IPS-18c (cell line): Measurements from ENCODE around the gene KLF5.
A peak's percentile ranks its signal among the peaks of the same experiment; 100 is the strongest.
"Not testable (repeated sequence)": the region's sequence is repeated elsewhere in the genome, so short reads cannot be mapped to it uniquely, and the experiment has no call there.

Experiments
- H3K4me3 ChIP-seq: 2 replicates; pipeline ENCODE4 v1.7.0; 2013; ENCODE audit warnings: low read depth, mild to moderate bottlenecking, low read length, moderate library complexity; ENCODE audit not compliant: insufficient read depth
- H3K9me3 ChIP-seq: one replicate; pipeline ENCODE4 v1.6.1; 2013; ENCODE audit warnings: mild to moderate bottlenecking, low read length, moderate library complexity; ENCODE audit not compliant: control insufficient read depth, insufficient read depth

KLF5 gene

GRCh38 chr13:73058736-73059459, at the start of gene KLF5:
Gene KLF5 (plus strand): TSS chr13:73059005. CDS start chr13:73059328, 323 bp downstream.
- H3K9me3 ChIP-seq, result peaks cover 5% of the 10 kb centered on the region
- H3K4me3 ChIP-seq, result peak within 1 kb of the TSS; percentile 73

GRCh38 chr13:73011751-73012150, 47.1 kb upstream of the KLF5 start:
- H3K4me3 ChIP-seq, result no peak overlapping the region
- H3K9me3 ChIP-seq, result no peaks in the 10 kb centered on the region

- no peak overlapping the region for H3K4me3 ChIP-seq
- no peaks in the 10 kb centered on the region for H3K9me3 ChIP-seq
Measured at GRCh38 chr13:73015805-73016204, 43.0 kb upstream of the KLF5 start.

GRCh38 chr13:73018336-73018735, 40.5 kb upstream of the KLF5 start:
- Histone ChIP-seq H3K4me3 (no peak overlapping the region), H3K9me3 (no peaks in the 10 kb centered on the region)

GRCh38 chr13:73025217-73026012, 33.4 kb upstream of the KLF5 start:
- no peaks in the 10 kb centered on the region for H3K9me3 ChIP-seq
- no peak overlapping the region for H3K4me3 ChIP-seq

DNA sequence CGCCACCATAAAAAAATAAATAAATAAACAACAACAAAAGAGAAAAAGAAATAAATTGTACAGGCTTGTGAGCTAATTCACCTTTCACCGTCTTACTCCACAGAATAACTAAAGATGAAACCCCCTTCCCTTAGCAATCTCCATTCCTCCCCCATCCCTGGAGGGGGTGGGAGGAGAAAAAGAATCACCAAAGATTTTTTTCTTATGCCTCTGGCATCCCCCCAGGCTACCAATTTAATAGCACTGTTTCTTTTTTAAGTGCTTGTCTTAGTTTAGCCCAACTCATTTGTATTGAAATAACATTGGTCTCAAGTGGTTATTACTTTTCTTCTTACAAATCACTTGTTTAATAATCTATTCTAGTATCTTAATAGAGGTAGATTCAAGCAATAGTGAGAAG, 23.9 kb upstream of the KLF5 start:
- Histone ChIP-seq H3K9me3 (no peaks in the 10 kb centered on the region), H3K4me3 (no peak overlapping the region)

DNA sequence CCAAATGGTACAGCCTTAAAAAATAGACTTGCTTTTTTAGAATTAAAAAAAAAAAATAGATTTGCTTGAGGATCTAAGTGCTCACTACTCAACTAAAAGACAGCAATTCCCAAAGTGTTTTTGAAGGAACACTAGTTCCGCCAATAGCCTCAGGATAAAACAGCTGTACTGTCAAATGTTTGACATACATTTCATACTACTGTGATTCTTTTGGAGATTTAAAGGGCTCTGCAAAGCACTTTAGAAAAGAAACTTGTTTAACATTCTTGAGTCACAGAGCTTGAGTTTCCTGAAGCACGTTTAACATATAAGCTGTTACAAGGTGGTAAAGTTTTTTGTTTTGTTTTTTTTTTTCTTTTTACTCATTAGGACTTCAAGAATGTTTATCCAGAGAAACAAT, 23.1 kb upstream of the KLF5 start:
- Histone ChIP-seq H3K9me3 (no peaks in the 10 kb centered on the region), H3K4me3 (no peak overlapping the region)

DNA sequence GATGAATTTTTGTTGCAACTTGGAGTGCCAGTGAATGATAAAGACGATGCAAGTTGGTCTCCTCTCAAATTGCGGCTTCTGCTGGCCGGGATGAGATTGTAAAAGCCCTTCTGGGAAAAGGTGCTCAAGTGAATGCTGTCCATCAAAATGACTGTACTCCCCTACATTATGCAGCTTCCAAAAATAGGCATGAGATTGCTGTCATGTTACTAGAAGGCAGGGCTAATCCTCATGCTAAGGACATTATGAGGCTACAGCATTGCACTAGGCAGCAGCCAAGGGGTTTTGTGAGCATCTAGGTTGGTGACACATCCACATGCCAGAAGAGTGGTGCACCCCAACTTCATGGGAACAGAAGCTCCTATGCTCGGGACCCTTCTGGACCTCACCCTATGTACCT, 22.2 kb upstream of the KLF5 start:
- H3K4me3 ChIP-seq, result no peak overlapping the region
- H3K9me3 ChIP-seq, result no peaks in the 10 kb centered on the region

DNA sequence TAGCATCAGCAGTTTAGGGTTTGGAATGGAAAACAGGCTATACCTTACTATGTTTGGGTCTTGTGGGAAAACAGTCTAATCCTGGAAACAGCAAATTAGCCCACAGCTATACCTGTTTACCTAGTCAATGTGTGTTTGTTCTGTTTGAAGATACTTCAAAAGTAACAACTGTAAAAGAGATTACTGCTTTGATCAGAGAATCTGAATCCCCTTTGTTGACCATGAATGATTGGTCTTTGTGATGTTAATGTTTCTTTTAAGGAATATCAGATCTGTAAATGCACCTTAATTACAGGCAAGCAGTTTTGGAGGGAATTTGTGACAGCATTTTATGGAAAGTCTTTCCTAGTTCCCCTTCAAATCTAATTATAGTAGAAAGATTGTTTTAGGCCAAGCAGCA, 20.7 kb upstream of the KLF5 start:
- no peak overlapping the region for H3K4me3 ChIP-seq

GRCh38 chr13:73039201-73040108, 19.4 kb upstream of the KLF5 start:
- Histone ChIP-seq H3K9me3 (no peaks in the 10 kb centered on the region), H3K4me3 (no peak overlapping the region)

More for the DNA sequence above, 20.7 kb upstream of the KLF5 start:
- no peaks in the 10 kb centered on the region for H3K9me3 ChIP-seq

DNA sequence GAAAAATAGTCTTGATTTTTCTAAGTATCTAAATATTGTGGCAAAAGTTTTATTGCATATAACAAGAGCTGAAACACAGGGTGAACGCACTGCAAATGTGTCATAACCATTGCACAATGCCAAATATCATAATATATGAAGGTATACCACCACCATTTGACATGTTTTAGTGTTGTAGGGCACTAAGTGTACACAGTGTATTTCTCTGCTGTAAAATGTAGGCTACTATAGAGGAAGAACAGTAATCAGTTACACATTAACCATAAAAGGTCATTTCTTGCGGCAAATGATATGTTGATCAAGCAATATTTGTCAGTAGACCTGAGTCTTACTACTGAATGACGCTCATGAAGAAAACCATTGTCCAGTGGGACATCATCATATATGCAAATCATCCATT, 18.3 kb upstream of the KLF5 start:
- no peak overlapping the region for H3K4me3 ChIP-seq
- H3K9me3 ChIP-seq, result no peaks in the 10 kb centered on the region

DNA sequence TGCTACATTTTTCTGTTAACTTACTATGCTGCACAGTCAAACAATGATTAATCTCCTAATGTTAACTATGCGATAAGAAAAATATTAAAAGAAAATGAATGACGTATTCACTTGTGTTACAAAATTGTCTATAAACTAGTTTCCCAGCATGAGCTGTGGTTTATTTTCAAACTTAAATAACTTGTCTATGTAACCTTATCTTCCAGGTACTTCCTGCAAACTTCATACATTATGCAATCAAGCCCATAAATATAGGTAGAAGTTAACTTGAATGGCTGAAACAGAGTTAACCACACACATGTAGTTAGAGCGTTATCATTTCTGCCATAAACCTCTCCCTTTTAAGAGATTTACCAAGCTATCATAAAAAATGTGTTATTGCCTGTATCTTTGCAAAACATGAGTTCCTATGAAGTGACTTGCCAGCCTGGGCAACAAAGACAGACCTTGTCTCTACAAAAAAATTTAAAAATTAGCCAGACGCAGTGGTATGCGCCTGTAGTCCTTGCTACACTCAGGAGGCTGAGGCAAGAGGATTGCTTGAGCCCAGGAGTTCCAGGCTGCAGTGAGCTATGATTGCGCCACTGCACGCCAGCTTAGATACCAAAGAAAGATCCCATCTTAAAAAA, 17.7 kb upstream of the KLF5 start:
- no peak overlapping the region for H3K4me3 ChIP-seq
- H3K9me3 ChIP-seq, result no peaks in the 10 kb centered on the region

DNA sequence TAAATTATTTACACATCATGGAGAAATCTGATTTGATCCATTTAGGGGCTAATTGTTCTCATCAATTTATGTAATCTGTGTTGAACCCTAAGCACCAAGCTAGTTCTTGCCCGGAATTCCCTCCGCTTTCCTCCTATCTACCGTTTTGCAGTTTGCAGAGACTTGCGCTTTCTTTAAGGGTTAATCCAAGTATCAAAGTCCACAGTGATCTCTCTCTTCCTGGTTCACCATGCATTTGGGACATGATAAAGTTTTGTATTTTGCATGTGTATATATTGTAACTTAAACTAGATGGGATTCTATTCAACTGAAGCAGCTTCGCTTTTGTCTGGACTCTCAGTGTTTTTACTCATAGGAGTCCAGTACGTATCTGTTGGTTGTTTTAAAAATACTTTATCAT, 13.8 kb upstream of the KLF5 start:
- no peak overlapping the region for H3K4me3 ChIP-seq
- H3K9me3 ChIP-seq, result no peaks in the 10 kb centered on the region

GRCh38 chr13:73048615-73049014, 10.2 kb upstream of the KLF5 start:
- not testable (repeated sequence) for H3K4me3 ChIP-seq, H3K9me3 ChIP-seq

GRCh38 chr13:73054712-73055111, 4.1 kb upstream of the KLF5 start:
- H3K4me3 ChIP-seq, result no peak overlapping the region
- no peaks in the 10 kb centered on the region for H3K9me3 ChIP-seq

GRCh38 chr13:73055813-73056564, 2.8 kb upstream of the KLF5 start:
- H3K9me3 ChIP-seq, result peaks cover 5% of the 10 kb centered on the region
- no peak overlapping the region for H3K4me3 ChIP-seq

DNA sequence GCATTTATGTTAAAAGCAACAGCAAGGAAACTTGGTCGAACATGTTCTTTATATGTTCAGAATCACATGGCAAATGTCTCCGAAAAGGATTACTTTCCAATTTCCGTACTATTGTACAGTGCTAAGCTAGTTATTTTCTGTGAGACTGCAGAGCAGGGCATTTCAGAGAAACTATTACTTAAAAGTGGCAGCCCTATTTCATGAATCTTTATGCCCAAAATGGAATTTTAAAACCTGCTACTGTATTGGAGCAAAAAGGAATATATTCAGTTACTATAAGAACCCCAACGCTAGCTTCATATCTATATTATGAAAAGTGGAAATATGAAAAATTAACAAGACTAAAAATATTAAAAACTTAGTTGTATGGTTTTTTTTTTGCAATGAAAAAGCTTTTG, 2.2 kb upstream of the KLF5 start:
- H3K9me3 ChIP-seq, result peaks cover 5% of the 10 kb centered on the region
- no peak overlapping the region for H3K4me3 ChIP-seq
